Natural killer cell (primary cell): ENCODE results near the gene KAZN. TPM values are rescaled to one million over a fixed set of nuclear protein-coding genes. Genes with fewer than 3 reads are reported as not detected.

Experiments used
- ATAC-seq, 3 donors: fragments of 150-1000 bp in 2 of 3; fragments of 200-7000 bp in 1 of 3; cut with Tn5 transposase; 1 replicate in 1 of 3; 2 replicates in 2 of 3; pipeline ENCODE4 v1.10.0; 2021; ENCODE audit warnings: mild to moderate bottlenecking in 2 of 3, moderate library complexity in 2 of 3
- DNase-seq, 2 donors: peaks; one replicate each; pipeline versions ENCODE4 v3.0.0 to v3.0.0-alpha.2; 2013 to 2021; ENCODE audit warnings: mixed read lengths in 1 of 2
- H3K27ac ChIP-seq: one replicate; pipeline ENCODE4 v1.5.1; 2013; ENCODE audit warnings: mild to moderate bottlenecking, low read length
- H3K27me3 ChIP-seq: one replicate; pipeline ENCODE4 v1.6.1; 2013; ENCODE audit warnings: low read length; ENCODE audit not compliant: control insufficient read depth, insufficient read depth
- H3K36me3 ChIP-seq: one replicate; pipeline ENCODE4 v1.6.1; 2013; ENCODE audit warnings: low read length; ENCODE audit not compliant: control insufficient read depth, insufficient read depth
- H3K4me1 ChIP-seq: one replicate; pipeline ENCODE4 v1.6.1; 2013; ENCODE audit warnings: low read length; ENCODE audit not compliant: control insufficient read depth, insufficient read depth
- H3K4me3 ChIP-seq: one replicate; pipeline ENCODE4 v1.5.1; 2013; ENCODE audit warnings: low read length
- H3K9me3 ChIP-seq: one replicate; pipeline ENCODE4 v1.6.1; 2013; ENCODE audit warnings: low read length; ENCODE audit not compliant: control insufficient read depth, insufficient read depth
- H3K27ac Mint-ChIP-seq, 2 donors: one replicate each; pipeline ENCODE4 v1.8.0; 2022; ENCODE audit warnings: mild to moderate bottlenecking in 2 of 2, mixed read lengths in 2 of 2, moderate library complexity in 1 of 2
- H3K27me3 Mint-ChIP-seq, 2 donors: one replicate each; pipeline ENCODE4 v1.8.0; 2022; ENCODE audit warnings: low read depth in 2 of 2, mixed read lengths in 2 of 2
- H3K36me3 Mint-ChIP-seq: one replicate; pipeline ENCODE4 v1.8.0; 2022; ENCODE audit warnings: mixed read lengths
- H3K4me1 Mint-ChIP-seq, 2 donors: one replicate each; pipeline ENCODE4 v1.8.0; 2022; ENCODE audit warnings: mixed read lengths in 2 of 2
- H3K4me3 Mint-ChIP-seq: one replicate; pipeline ENCODE4 v1.8.0; 2022; ENCODE audit warnings: mild to moderate bottlenecking, moderate library complexity, mixed read lengths
- H3K9me3 Mint-ChIP-seq, 2 donors: one replicate each; pipeline ENCODE4 v1.8.0; 2022; ENCODE audit warnings: mixed read lengths in 2 of 2
- WGBS: methylation state at CpG from one replicate; pipeline ENCODE4 v1.1.7; 2013; ENCODE audit warnings: missing lambda C conversion rate; ENCODE audit not compliant: insufficient coverage; 5-methylcytosine and 5-hydroxymethylcytosine counted together
- intact Hi-C: fragments of 100-400 bp; cut with micrococcal nuclease; formaldehyde crosslinking; loops from one replicate; pipeline ENCODE4 v1.14.2; 2022
- total RNA-seq, 4 donors: library from RNA; stranded (reverse); fragments of 120-200 nt in 1 of 4; gene quantifications; one replicate each; pipeline versions ENCODE4 v1.2.3 to v1.2.4, GENCODE V29; 2013 to 2022
- TF ChIP-seq, protein P1 (sequence below): fragments of 200-600 bp; IDR thresholded peaks from one replicate; pipeline ENCODE4 v1.8.0; 2022; ENCODE audit warnings: antibody characterized with exemption

The KAZN gene
- total RNA-seq, 3 donors from 2014 or later (not counting 1 experiment from before 2014, with no cell fraction given) = 1.2 to 2.0 (median 1.7) TPM

DNA sequence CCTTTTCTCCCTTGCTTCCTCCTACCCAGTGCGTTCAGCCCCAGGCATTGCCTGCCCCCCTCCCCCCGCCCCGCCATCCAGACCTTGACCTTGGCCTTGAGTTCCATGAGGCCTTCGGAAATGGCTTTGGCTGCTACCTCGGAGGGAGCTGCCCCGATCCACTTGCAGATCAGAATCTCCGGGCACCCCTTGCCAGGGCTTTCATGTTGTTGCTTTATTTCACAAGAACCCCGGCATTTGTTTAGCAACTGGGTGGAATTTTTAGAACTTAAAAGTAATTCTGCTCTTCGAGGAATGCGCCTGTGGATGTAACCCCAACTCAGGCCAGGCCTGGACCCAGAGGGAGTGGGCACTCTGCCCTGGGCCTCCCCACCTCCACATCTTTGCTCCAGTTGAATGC, 401.0 kb downstream of the KAZN start:
- no peaks in the 10 kb centered on the region for H3K27me3 ChIP-seq
- no peaks in the 10 kb centered on the region for H3K36me3 Mint-ChIP-seq
- WGBS = 94% methylated on average over 10 of the region's 10 CpGs
- H3K4me3 Mint-ChIP-seq = no peak overlapping the region
- DNase-seq = no peak
- no peaks in the 10 kb centered on the region for H3K4me1 ChIP-seq
- ATAC-seq = no peak
- no peaks in the 10 kb centered on the region for H3K9me3 Mint-ChIP-seq
- intact Hi-C loops = no loop called here
- H3K4me1 Mint-ChIP-seq = no peaks in the 10 kb centered on the region
- no peak overlapping the region for H3K4me3 ChIP-seq
- TF ChIP-seq, protein P1, sequence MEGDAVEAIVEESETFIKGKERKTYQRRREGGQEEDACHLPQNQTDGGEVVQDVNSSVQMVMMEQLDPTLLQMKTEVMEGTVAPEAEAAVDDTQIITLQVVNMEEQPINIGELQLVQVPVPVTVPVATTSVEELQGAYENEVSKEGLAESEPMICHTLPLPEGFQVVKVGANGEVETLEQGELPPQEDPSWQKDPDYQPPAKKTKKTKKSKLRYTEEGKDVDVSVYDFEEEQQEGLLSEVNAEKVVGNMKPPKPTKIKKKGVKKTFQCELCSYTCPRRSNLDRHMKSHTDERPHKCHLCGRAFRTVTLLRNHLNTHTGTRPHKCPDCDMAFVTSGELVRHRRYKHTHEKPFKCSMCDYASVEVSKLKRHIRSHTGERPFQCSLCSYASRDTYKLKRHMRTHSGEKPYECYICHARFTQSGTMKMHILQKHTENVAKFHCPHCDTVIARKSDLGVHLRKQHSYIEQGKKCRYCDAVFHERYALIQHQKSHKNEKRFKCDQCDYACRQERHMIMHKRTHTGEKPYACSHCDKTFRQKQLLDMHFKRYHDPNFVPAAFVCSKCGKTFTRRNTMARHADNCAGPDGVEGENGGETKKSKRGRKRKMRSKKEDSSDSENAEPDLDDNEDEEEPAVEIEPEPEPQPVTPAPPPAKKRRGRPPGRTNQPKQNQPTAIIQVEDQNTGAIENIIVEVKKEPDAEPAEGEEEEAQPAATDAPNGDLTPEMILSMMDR = no peak
- no peaks in the 10 kb centered on the region for H3K36me3 ChIP-seq
- no peaks in the 10 kb centered on the region for H3K27me3 Mint-ChIP-seq
- H3K9me3 ChIP-seq = no peaks in the 10 kb centered on the region
- no peak overlapping the region for H3K27ac ChIP-seq
- H3K27ac Mint-ChIP-seq = no peak overlapping the region

DNA sequence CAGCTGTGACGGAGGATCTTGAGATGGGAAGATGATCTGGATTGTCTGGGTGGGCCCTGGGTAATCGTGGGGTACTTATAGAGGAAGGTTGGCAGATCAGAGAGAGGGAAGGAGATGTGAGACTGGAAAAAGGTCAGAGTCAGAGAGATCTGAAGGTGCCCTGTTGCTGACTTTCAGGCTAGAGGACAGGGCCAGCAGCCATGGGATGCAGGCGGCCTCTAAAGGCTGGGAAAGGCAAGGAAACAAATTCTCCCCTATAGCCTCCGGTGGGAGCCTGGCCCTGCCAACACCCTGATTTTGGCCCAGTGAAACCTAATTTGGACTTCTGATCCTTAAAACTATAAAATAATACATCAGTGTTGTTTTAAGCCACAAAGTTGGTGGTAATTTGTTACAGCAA, 401.5 kb downstream of the KAZN start:
- H3K27me3 ChIP-seq = no peaks in the 10 kb centered on the region
- 90% methylated on average over 4 of the region's 4 CpGs for WGBS
- H3K9me3 ChIP-seq = no peaks in the 10 kb centered on the region
- no peaks in the 10 kb centered on the region for H3K36me3 Mint-ChIP-seq
- DNase-seq (no peak), ATAC-seq (no peak)
- no peaks in the 10 kb centered on the region for H3K27me3 Mint-ChIP-seq
- H3K4me1 Mint-ChIP-seq = no peaks in the 10 kb centered on the region
- TF ChIP-seq, protein P1 = no peak
- no peaks in the 10 kb centered on the region for H3K36me3 ChIP-seq
- intact Hi-C loops = no loop called here
- H3K4me3 ChIP-seq = no peak overlapping the region
- no peak overlapping the region for H3K27ac ChIP-seq
- no peak overlapping the region for H3K4me3 Mint-ChIP-seq
- no peaks in the 10 kb centered on the region for H3K9me3 Mint-ChIP-seq
- no peak overlapping the region for H3K27ac Mint-ChIP-seq
- no peaks in the 10 kb centered on the region for H3K4me1 ChIP-seq

DNA sequence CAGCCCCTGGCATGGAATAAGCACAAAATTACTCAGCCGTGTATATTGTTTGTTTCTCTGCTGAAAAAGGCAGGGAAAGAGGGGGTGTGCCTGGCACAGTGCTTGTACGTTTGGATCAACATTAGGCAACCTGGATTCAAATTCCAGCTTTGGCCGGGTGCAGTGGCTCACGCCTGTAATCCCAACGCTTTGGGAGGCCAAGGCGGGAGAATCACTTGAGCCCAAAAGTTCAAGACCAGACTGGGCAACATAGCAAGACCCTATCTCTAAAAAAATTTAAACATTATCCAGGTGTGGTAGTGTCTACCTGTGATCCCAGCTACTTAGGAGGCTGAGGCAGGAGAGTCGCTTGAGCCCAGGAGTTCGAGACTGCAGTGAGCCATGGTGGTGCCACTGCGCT, 402.2 kb downstream of the KAZN start:
- H3K4me3 ChIP-seq = no peak overlapping the region
- H3K9me3 ChIP-seq = no peaks in the 10 kb centered on the region
- DNase-seq (no peak), ATAC-seq (no peak)
- no peak overlapping the region for H3K27ac ChIP-seq
- Mint-ChIP-seq H3K36me3 (no peaks in the 10 kb centered on the region), H3K9me3 (no peaks in the 10 kb centered on the region), H3K27ac (no peak overlapping the region), H3K4me1 (peaks cover 0 to 2% of the 10 kb centered on the region in 2 donors), H3K27me3 (peaks cover 0 to under 1% of the 10 kb centered on the region in 2 donors), H3K4me3 (no peak overlapping the region)
- no peaks in the 10 kb centered on the region for H3K27me3 ChIP-seq
- no peaks in the 10 kb centered on the region for H3K36me3 ChIP-seq
- peaks cover 2% of the 10 kb centered on the region for H3K4me1 ChIP-seq
- intact Hi-C loops = no loop called here
- TF ChIP-seq, protein P1 = no peak
- WGBS = 94% methylated on average over 8 of the region's 9 CpGs

DNA sequence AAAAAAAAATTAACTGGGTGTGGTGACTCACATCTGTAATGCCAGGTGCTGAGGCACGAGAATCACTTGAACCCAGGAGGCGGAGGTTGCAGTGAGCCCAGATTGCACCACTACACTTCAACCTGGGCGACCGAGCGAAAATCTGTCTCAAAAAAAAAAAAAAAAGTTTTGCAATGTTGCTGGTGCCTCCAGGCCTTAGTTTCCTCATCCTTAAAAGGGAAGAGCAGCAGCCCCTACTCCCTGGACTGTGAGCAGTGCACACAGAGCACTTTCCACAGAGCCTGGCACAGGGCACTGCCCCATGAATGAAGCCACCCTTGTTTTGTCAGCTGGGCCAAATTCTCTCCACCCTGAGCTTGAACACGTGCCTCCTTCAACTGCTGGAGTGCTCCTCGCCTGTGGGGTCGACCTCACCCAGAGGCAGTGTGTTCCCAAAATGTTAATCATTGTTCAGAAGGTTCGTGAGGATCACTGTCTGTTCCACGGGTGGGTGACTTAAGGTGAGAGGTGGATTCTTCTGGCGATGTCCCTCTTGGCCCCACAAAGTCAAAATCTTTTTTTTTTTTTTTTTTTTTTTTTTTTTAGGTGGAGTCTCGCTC, 402.9 kb downstream of the KAZN start:
- Mint-ChIP-seq H3K27me3 (peaks cover 0 to 3% of the 10 kb centered on the region in 2 donors), H3K9me3 (no peaks in the 10 kb centered on the region), H3K4me1 (peaks cover 0 to 5% of the 10 kb centered on the region in 2 donors), H3K36me3 (no peaks in the 10 kb centered on the region), H3K27ac (no peak overlapping the region), H3K4me3 (no peak overlapping the region)
- Histone ChIP-seq H3K4me3 (no peak overlapping the region), H3K9me3 (no peaks in the 10 kb centered on the region), H3K4me1 (peaks cover 2% of the 10 kb centered on the region), H3K27ac (no peak overlapping the region), H3K27me3 (no peaks in the 10 kb centered on the region), H3K36me3 (no peaks in the 10 kb centered on the region)
- TF ChIP-seq, protein P1 = no peak
- intact Hi-C loops = no loop called here
- 88% methylated on average over 11 of the region's 12 CpGs for WGBS
- ATAC-seq (no peak), DNase-seq (no peak)
